Natural killer cell treated with Interleukin-12 subunit alpha and Interleukin-12 subunit beta and Interleukin-15 and Interleukin-18, amount 100 ng/mL, for 72 hours (primary cell): ENCODE results near the gene SV2C. TPM values are rescaled to one million over a fixed set of nuclear protein-coding genes. Genes with fewer than 3 reads are reported as not detected.
A peak's percentile ranks its signal among the peaks of the same experiment; 100 is the strongest.

Experiments
- ATAC-seq, 2 donors: fragments of 150-1000 bp; cut with Tn5 transposase in 1 of 2; sonication (Bioruptor Pico), chemical (Tn5 transposase) in 1 of 2; 2 replicates each; pipeline ENCODE4 v1.10.0; 2021
- DNase-seq: peaks from one replicate; pipeline ENCODE4 v3.0.0; 2022; ENCODE audit warnings: low spot score
- H3K27ac Mint-ChIP-seq, 2 donors: 1 replicate in 1 of 2; 2 replicates in 1 of 2; pipeline ENCODE4 v1.8.0; 2022; ENCODE audit warnings: mixed read lengths in 2 of 2, mild to moderate bottlenecking in 1 of 2, moderate library complexity in 1 of 2
- H3K27me3 Mint-ChIP-seq, 2 donors: 1 replicate in 1 of 2; 2 replicates in 1 of 2; pipeline ENCODE4 v1.8.0; 2022; ENCODE audit warnings: mixed read lengths in 2 of 2
- H3K36me3 Mint-ChIP-seq: one replicate; pipeline ENCODE4 v1.8.0; 2022; ENCODE audit warnings: mixed read lengths
- H3K4me1 Mint-ChIP-seq, 2 donors: 1 replicate in 1 of 2; 2 replicates in 1 of 2; pipeline ENCODE4 v1.8.0; 2022; ENCODE audit warnings: low read depth in 2 of 2, mixed read lengths in 2 of 2, mild to moderate bottlenecking in 1 of 2
- H3K4me3 Mint-ChIP-seq: one replicate; pipeline ENCODE4 v1.8.0; 2022; ENCODE audit warnings: mixed read lengths
- H3K9me3 Mint-ChIP-seq: 2 replicates; pipeline ENCODE4 v1.8.0; 2022; ENCODE audit warnings: mixed read lengths
- total RNA-seq, 2 donors: library from RNA; stranded (reverse); gene quantifications; one replicate each; pipeline ENCODE4 v1.2.3, GENCODE V29; 2022

SV2C gene
- total RNA-seq, 2 donors from 2014 or later: 0.06 TPM; not detected in 1

GRCh38 chr5:76162335-76162734 lies 79.2 kb downstream of the SV2C start:
- no peak overlapping the region for H3K4me3 Mint-ChIP-seq
- H3K27me3 Mint-ChIP-seq: peaks cover 7 to 10% of the 10 kb centered on the region in 2 donors
- peaks cover 0 to 15% of the 10 kb centered on the region in 2 donors for H3K4me1 Mint-ChIP-seq
- H3K9me3 Mint-ChIP-seq: no peaks in the 10 kb centered on the region
- DNase-seq (no peak), ATAC-seq (no peak)
- peaks cover 10% of the 10 kb centered on the region for H3K36me3 Mint-ChIP-seq
- H3K27ac Mint-ChIP-seq: no peak overlapping the region

- Mint-ChIP-seq H3K27ac (no peak overlapping the region), H3K27me3 (peaks cover 7 to 10% of the 10 kb centered on the region in 2 donors), H3K4me3 (no peak overlapping the region), H3K36me3 (peaks cover 10% of the 10 kb centered on the region), H3K4me1 (peaks cover 0 to 15% of the 10 kb centered on the region in 2 donors), H3K9me3 (no peaks in the 10 kb centered on the region)
- no peak for DNase-seq
- ATAC-seq: no peak
Measured at GRCh38 chr5:76163111-76163628, 80.0 kb downstream of the SV2C start.

GRCh38 chr5:76165029-76165428 lies 81.8 kb downstream of the SV2C start:
- DNase-seq (no peak), ATAC-seq (no peak)
- H3K27ac Mint-ChIP-seq: peak overlapping the region in 1 of 2 donors; percentile 80
- H3K4me3 Mint-ChIP-seq: no peak overlapping the region
- no peaks in the 10 kb centered on the region for H3K9me3 Mint-ChIP-seq
- peaks cover 10% of the 10 kb centered on the region for H3K36me3 Mint-ChIP-seq
- H3K27me3 Mint-ChIP-seq: peaks cover 10% of the 10 kb centered on the region in 2 donors
- H3K4me1 Mint-ChIP-seq: peaks cover 0 to 15% of the 10 kb centered on the region in 2 donors

GRCh38 chr5:76165711-76166374 lies 82.7 kb downstream of the SV2C start:
- H3K4me1 Mint-ChIP-seq: peaks cover 0 to 15% of the 10 kb centered on the region in 2 donors
- peak overlapping the region; percentile 61 for H3K4me3 Mint-ChIP-seq
- H3K27me3 Mint-ChIP-seq: peaks cover 10% of the 10 kb centered on the region in 2 donors
- ATAC-seq: no peak
- no peaks in the 10 kb centered on the region for H3K9me3 Mint-ChIP-seq
- peak overlapping the region in 1 of 2 donors; percentile 80 for H3K27ac Mint-ChIP-seq
- H3K36me3 Mint-ChIP-seq: peaks cover 10% of the 10 kb centered on the region
- no peak for DNase-seq

- peak overlapping the region; percentile 61 for H3K4me3 Mint-ChIP-seq
- DNase-seq: no peak
- peaks cover 0 to 15% of the 10 kb centered on the region in 2 donors for H3K4me1 Mint-ChIP-seq
- peaks cover 10% of the 10 kb centered on the region for H3K36me3 Mint-ChIP-seq
- H3K27me3 Mint-ChIP-seq: peaks cover 8 to 10% of the 10 kb centered on the region in 2 donors
- ATAC-seq: peak; percentile 56 to 92
- peak overlapping the region in 1 of 2 donors; percentile 80 for H3K27ac Mint-ChIP-seq
- no peaks in the 10 kb centered on the region for H3K9me3 Mint-ChIP-seq
Measured at GRCh38 chr5:76166886-76167576, 83.8 kb downstream of the SV2C start.

GRCh38 chr5:76169146-76169905 lies 86.1 kb downstream of the SV2C start:
- no peak for DNase-seq
- peaks cover 8 to 10% of the 10 kb centered on the region in 2 donors for H3K27me3 Mint-ChIP-seq
- no peak overlapping the region for H3K27ac Mint-ChIP-seq

GRCh38 chr5:76174101-76174500 lies 90.9 kb downstream of the SV2C start:
- no peaks in the 10 kb centered on the region for H3K9me3 Mint-ChIP-seq
- no peaks in the 10 kb centered on the region for H3K36me3 Mint-ChIP-seq
- H3K4me1 Mint-ChIP-seq: peaks cover 6 to 37% of the 10 kb centered on the region in 2 donors
- ATAC-seq (no peak), DNase-seq (no peak)
- H3K4me3 Mint-ChIP-seq: no peak overlapping the region
- H3K27me3 Mint-ChIP-seq: no peaks in the 10 kb centered on the region
- H3K27ac Mint-ChIP-seq: peak overlapping the region in 1 of 2 donors; percentile 88

More at GRCh38 chr5:76169146-76169905, 86.1 kb downstream of the SV2C start:
- H3K9me3 Mint-ChIP-seq: no peaks in the 10 kb centered on the region
- ATAC-seq: no peak
- H3K4me1 Mint-ChIP-seq: peaks cover 0 to 15% of the 10 kb centered on the region in 2 donors
- H3K36me3 Mint-ChIP-seq: peaks cover 10% of the 10 kb centered on the region
- no peak overlapping the region for H3K4me3 Mint-ChIP-seq

- H3K27me3 Mint-ChIP-seq: no peaks in the 10 kb centered on the region
- peak overlapping the region; percentile 83 for H3K4me3 Mint-ChIP-seq
- H3K27ac Mint-ChIP-seq: peak overlapping the region; percentile 34 to 88
- ATAC-seq: peak in 1 of 2 donors; percentile 63
- H3K36me3 Mint-ChIP-seq: no peaks in the 10 kb centered on the region
- H3K9me3 Mint-ChIP-seq: no peaks in the 10 kb centered on the region
- DNase-seq: no peak
- peaks cover 6 to 39% of the 10 kb centered on the region in 2 donors for H3K4me1 Mint-ChIP-seq
Measured at GRCh38 chr5:76175051-76175666, 92.0 kb downstream of the SV2C start.

- Mint-ChIP-seq H3K36me3 (no peaks in the 10 kb centered on the region), H3K27me3 (no peaks in the 10 kb centered on the region), H3K27ac (peak overlapping the region in 1 of 2 donors; percentile 88), H3K4me1 (peaks cover 6 to 39% of the 10 kb centered on the region in 2 donors), H3K9me3 (no peaks in the 10 kb centered on the region), H3K4me3 (peak overlapping the region; percentile 83)
- ATAC-seq (peak; percentile 45 to 89), DNase-seq (no peak)
Measured at GRCh38 chr5:76175821-76176403, 92.7 kb downstream of the SV2C start.

- no peaks in the 10 kb centered on the region for H3K27me3 Mint-ChIP-seq
- H3K36me3 Mint-ChIP-seq: no peaks in the 10 kb centered on the region
- ATAC-seq: peak in 1 of 2 donors; percentile 0
- peaks cover 6 to 39% of the 10 kb centered on the region in 2 donors for H3K4me1 Mint-ChIP-seq
- DNase-seq: no peak
- peak overlapping the region; percentile 28 for H3K4me3 Mint-ChIP-seq
- H3K9me3 Mint-ChIP-seq: peaks cover 3% of the 10 kb centered on the region
- peak overlapping the region in 1 of 2 donors; percentile 34 for H3K27ac Mint-ChIP-seq
Measured at GRCh38 chr5:76177978-76178377, 94.8 kb downstream of the SV2C start.

GRCh38 chr5:76178913-76179312 lies 95.7 kb downstream of the SV2C start:
- Mint-ChIP-seq H3K9me3 (peaks cover 3% of the 10 kb centered on the region), H3K4me1 (peaks cover 6 to 45% of the 10 kb centered on the region in 2 donors), H3K27me3 (peaks cover 0 to 2% of the 10 kb centered on the region in 2 donors), H3K36me3 (peaks cover 6% of the 10 kb centered on the region), H3K27ac (no peak overlapping the region), H3K4me3 (peak overlapping the region; percentile 53)
- DNase-seq (no peak), ATAC-seq (no peak)

GRCh38 chr5:76180814-76181805 lies 97.9 kb downstream of the SV2C start:
- peaks cover 0 to 2% of the 10 kb centered on the region in 2 donors for H3K27me3 Mint-ChIP-seq

More at GRCh38 chr5:76180814-76181805, 97.9 kb downstream of the SV2C start:
- H3K9me3 Mint-ChIP-seq: peaks cover 3% of the 10 kb centered on the region
- no peak overlapping the region for H3K27ac Mint-ChIP-seq
- no peak overlapping the region for H3K4me3 Mint-ChIP-seq
- DNase-seq: no peak
- H3K4me1 Mint-ChIP-seq: peaks cover 0 to 28% of the 10 kb centered on the region in 2 donors
- peaks cover 6% of the 10 kb centered on the region for H3K36me3 Mint-ChIP-seq
- ATAC-seq: peak; percentile 86 to 93
